ENCODE data around the gene CTPS2.

GRCh38 chrX:16722481-16722880, 10.0 kb upstream of the CTPS2 start:
- TF ChIP-seq CREB1 (IDR thresholded peaks at IDR 0.05; ENCODE audit: low read depth) (no peak), TAF1 (IDR thresholded peaks at IDR 0.05; ENCODE audit: borderline replicate concordance, low read depth, low read length) (no peak), HSF1 (IDR thresholded peaks at IDR 0.05; ENCODE audit: low read depth, low read length) (no peak), CTCF (IDR thresholded peaks at IDR 0.05 in 2 of 3, conservative IDR thresholded peaks at IDR 0.05 in 1 of 3; ENCODE audit: control insufficient read depth in 2 of 3, extremely low read depth in 1 of 3, insufficient read depth in 1 of 3, low read depth in 3 of 3, low read length in 3 of 3) (no peak), JUND (IDR thresholded peaks at IDR 0.05; ENCODE audit: low read depth, low read length) (no peak), ZBTB4 (CRISPR knock-in tag; IDR thresholded peaks at IDR 0.05) (no peak), SUPT20H (IDR thresholded peaks at IDR 0.05; ENCODE audit: borderline replicate concordance, control insufficient read depth, low read depth, low read length) (no peak), MEF2A (IDR thresholded peaks at IDR 0.05; ENCODE audit: insufficient read depth, low read depth, low read length) (no peak), CHD2 (IDR thresholded peaks at IDR 0.05; ENCODE audit: borderline replicate concordance, low read depth, low read length) (no peak), ESRRA (IDR thresholded peaks at IDR 0.05; ENCODE audit: low read length) (no peak)
